Vagina (tissue), 2 donors: ENCODE results near the gene ADARB2. TPM values are rescaled to one million over a fixed set of nuclear protein-coding genes. Genes with fewer than 3 reads are reported as not detected.
A peak's percentile ranks its signal among the peaks of the same experiment; 100 is the strongest.

Experiments used
- DNase-seq, 2 donors: peaks; one replicate each; pipeline ENCODE4 v3.0.0-alpha.2; 2017; ENCODE audit errors: extremely low spot score in 2 of 2
- H3K27ac ChIP-seq: fragments of 200-600 bp; sonication (generic); one replicate; pipeline ENCODE4 v1.5.1; 2019
- H3K27me3 ChIP-seq: fragments of 200-600 bp; sonication (generic); one replicate; pipeline ENCODE4 v1.5.1; 2019
- H3K36me3 ChIP-seq, 2 donors: fragments of 200-600 bp; sonication (generic); one replicate each; pipeline ENCODE4 v1.5.1; 2017 to 2019
- H3K4me1 ChIP-seq: fragments of 200-600 bp; sonication (generic); one replicate; pipeline ENCODE4 v1.5.1; 2019
- H3K4me3 ChIP-seq, 2 donors: fragments of 200-600 bp; sonication (generic); 1 replicate in 1 of 2; 2 replicates in 1 of 2; pipeline ENCODE4 v1.5.1; 2016 to 2019
- H3K9me3 ChIP-seq: fragments of 200-600 bp; sonication (generic); one replicate; pipeline ENCODE4 v1.5.1; 2019
- POLR2A ChIP-seq, 2 donors: fragments of 450-650 bp; IDR thresholded peaks; one replicate each; pipeline ENCODE4 v1.6.1; 2017; ENCODE audit warnings: antibody characterized with exemption in 2 of 2, mild to moderate bottlenecking in 2 of 2, moderate library complexity in 2 of 2
- POLR2AphosphoS5 ChIP-seq, 2 donors: sonication (generic); formaldehyde crosslinking; IDR thresholded peaks; one replicate each; pipeline ENCODE4 v1.9.0; 2017; ENCODE audit warnings: antibody characterized with exemption in 2 of 2, mild to moderate bottlenecking in 2 of 2, low read depth in 1 of 2; ENCODE audit not compliant: insufficient read depth in 1 of 2
- intact Hi-C: fragments of 100-400 bp; cut with DNase I; formaldehyde crosslinking; loops from one replicate; pipeline ENCODE4 v1.15.1; 2023
- total RNA-seq: library from RNA; depleted of rRNA; stranded (reverse); fragments of >200 nt; gene quantifications from one replicate; pipeline ENCODE4 v1.2.3, GENCODE V29; 2016
- TF ChIP-seq, protein P1 (sequence below), 3 experiments: fragments of 450-650 bp in 2 of 3; fragments of 200-600 bp in 1 of 3; sonication (generic) in 1 of 3; IDR thresholded peaks; one replicate each; pipeline ENCODE4 v1.5.1; 2017 to 2019; ENCODE audit warnings: antibody characterized with exemption in 3 of 3, mild to moderate bottlenecking in 2 of 3, moderate library complexity in 2 of 3

Gene ADARB2
- total RNA-seq, 1 donor from 2014 or later, result 3.4 TPM

DNA sequence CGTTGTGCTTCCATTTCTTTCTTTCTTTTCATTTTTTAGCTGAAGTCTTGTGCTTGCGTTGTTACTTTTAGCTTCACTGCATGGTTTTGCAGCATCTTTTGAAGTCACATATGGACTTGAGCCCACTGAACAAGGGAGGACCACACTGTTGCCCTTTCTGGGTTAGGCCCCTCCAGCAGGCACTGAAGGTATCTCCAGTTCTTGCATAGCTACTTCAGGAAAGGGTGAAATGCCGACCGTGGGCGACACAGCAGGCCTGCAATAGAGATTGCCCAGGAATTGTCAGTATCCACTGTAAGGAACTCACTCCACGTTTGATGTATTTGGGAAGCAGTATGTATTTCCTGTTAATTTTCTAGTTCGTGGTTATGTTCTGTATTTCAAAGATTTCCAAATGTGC is 596.1 kb downstream of the ADARB2 start:
- Histone ChIP-seq H3K36me3 (no peaks in the 10 kb centered on the region), H3K4me3 (no peak overlapping the region), H3K4me1 (no peaks in the 10 kb centered on the region), H3K27me3 (no peaks in the 10 kb centered on the region), H3K27ac (no peak overlapping the region), H3K9me3 (peaks cover 13% of the 10 kb centered on the region)
- intact Hi-C loops, result no loop called here
- TF ChIP-seq POLR2A (IDR thresholded peaks at IDR 0.05), result no peak
- TF ChIP-seq POLR2AphosphoS5 (IDR thresholded peaks at IDR 0.05; ENCODE audit: insufficient read depth in 1 of 2, low read depth in 1 of 2), result no peak
- TF ChIP-seq, protein P1, sequence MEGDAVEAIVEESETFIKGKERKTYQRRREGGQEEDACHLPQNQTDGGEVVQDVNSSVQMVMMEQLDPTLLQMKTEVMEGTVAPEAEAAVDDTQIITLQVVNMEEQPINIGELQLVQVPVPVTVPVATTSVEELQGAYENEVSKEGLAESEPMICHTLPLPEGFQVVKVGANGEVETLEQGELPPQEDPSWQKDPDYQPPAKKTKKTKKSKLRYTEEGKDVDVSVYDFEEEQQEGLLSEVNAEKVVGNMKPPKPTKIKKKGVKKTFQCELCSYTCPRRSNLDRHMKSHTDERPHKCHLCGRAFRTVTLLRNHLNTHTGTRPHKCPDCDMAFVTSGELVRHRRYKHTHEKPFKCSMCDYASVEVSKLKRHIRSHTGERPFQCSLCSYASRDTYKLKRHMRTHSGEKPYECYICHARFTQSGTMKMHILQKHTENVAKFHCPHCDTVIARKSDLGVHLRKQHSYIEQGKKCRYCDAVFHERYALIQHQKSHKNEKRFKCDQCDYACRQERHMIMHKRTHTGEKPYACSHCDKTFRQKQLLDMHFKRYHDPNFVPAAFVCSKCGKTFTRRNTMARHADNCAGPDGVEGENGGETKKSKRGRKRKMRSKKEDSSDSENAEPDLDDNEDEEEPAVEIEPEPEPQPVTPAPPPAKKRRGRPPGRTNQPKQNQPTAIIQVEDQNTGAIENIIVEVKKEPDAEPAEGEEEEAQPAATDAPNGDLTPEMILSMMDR (IDR thresholded peaks at IDR 0.05), result no peak
- peak; percentile 16 to 29 for DNase-seq

- intact Hi-C loops, result no loop called here
- DNase-seq, result no peak
- TF ChIP-seq POLR2AphosphoS5 (IDR thresholded peaks at IDR 0.05; ENCODE audit: insufficient read depth in 1 of 2, low read depth in 1 of 2) (no peak), POLR2A (IDR thresholded peaks at IDR 0.05) (no peak)
- TF ChIP-seq, protein P1 (IDR thresholded peaks at IDR 0.05), result no peak
- Histone ChIP-seq H3K4me3 (no peak overlapping the region), H3K9me3 (peaks cover 7% of the 10 kb centered on the region), H3K4me1 (no peaks in the 10 kb centered on the region), H3K27me3 (no peaks in the 10 kb centered on the region), H3K27ac (no peak overlapping the region), H3K36me3 (no peaks in the 10 kb centered on the region)
Measured at GRCh38 chr10:1138529-1138928, 598.8 kb downstream of the ADARB2 start.

- H3K4me1 ChIP-seq, result no peaks in the 10 kb centered on the region
- no peaks in the 10 kb centered on the region for H3K27me3 ChIP-seq
- TF ChIP-seq POLR2A (IDR thresholded peaks at IDR 0.05), result no peak
- TF ChIP-seq, protein P1 (IDR thresholded peaks at IDR 0.05), result no peak
- no peak for TF ChIP-seq POLR2AphosphoS5 (IDR thresholded peaks at IDR 0.05; ENCODE audit: insufficient read depth in 1 of 2, low read depth in 1 of 2)
- H3K9me3 ChIP-seq, result peaks cover 7% of the 10 kb centered on the region
- no peak overlapping the region for H3K4me3 ChIP-seq
- no peaks in the 10 kb centered on the region for H3K36me3 ChIP-seq
- H3K27ac ChIP-seq, result no peak overlapping the region
- intact Hi-C loops, result no loop called here
- peak; percentile 44 to 67 for DNase-seq
Measured at GRCh38 chr10:1137499-1138163, 599.7 kb downstream of the ADARB2 start.

DNA sequence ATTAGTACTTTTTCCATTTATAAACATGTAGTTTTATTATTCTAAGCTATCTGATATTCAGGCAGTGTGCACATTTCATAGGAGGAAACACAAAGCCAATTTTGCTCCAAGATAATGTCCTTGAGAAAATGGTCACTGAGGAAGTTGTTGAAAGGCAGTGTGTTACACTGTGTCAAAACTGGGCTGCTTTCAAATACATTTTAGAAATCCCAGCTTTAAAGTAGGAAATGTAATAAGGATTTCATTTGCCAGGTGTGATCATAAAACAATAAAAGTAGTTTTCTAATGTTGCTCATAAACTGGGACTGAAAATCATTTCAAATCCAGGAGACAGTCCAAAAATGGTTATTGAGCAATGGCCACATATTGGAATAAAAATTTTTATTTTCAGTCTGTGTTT is 601.1 kb downstream of the ADARB2 start:
- intact Hi-C loops, result no loop called here
- Histone ChIP-seq H3K4me3 (no peak overlapping the region), H3K9me3 (peaks cover 7% of the 10 kb centered on the region), H3K4me1 (no peaks in the 10 kb centered on the region), H3K27ac (no peak overlapping the region), H3K36me3 (peaks cover 0 to 5% of the 10 kb centered on the region in 2 donors), H3K27me3 (no peaks in the 10 kb centered on the region)
- DNase-seq, result no peak
- TF ChIP-seq POLR2A (IDR thresholded peaks at IDR 0.05), result no peak

DNA sequence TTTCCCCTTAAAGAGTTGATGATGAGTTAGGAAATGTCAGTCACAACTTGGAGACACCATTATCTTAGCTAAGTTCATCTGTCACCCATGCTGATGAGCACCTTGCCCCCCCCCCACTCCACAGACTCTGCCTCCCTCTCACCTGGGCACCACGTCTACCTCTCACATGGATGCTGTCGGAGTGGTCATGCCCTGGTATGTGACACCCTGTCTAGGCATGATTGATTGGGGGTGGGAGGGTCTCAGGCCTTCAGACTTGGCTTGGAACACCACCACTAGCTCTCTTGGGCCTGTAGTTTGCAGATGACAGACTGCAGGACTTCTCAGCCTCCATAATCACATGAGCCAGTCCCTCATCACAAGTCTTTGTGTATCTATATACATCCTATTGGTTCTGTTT is 603.2 kb downstream of the ADARB2 start:
- TF ChIP-seq, protein P1 (IDR thresholded peaks at IDR 0.05), result no peak
- no peak for TF ChIP-seq POLR2AphosphoS5 (IDR thresholded peaks at IDR 0.05; ENCODE audit: insufficient read depth in 1 of 2, low read depth in 1 of 2)
- TF ChIP-seq POLR2A (IDR thresholded peaks at IDR 0.05), result no peak

More for the DNA sequence above, 603.2 kb downstream of the ADARB2 start:
- peak; percentile 58 to 81 for DNase-seq
- peaks cover 7% of the 10 kb centered on the region for H3K9me3 ChIP-seq
- H3K4me3 ChIP-seq, result no peak overlapping the region
- no peaks in the 10 kb centered on the region for H3K27me3 ChIP-seq
- H3K36me3 ChIP-seq, result peaks cover 0 to 26% of the 10 kb centered on the region in 2 donors
- no peak overlapping the region for H3K27ac ChIP-seq
- no peaks in the 10 kb centered on the region for H3K4me1 ChIP-seq
- intact Hi-C loops, result no loop called here
